HepG2 (cell line): ENCODE measurements around the gene ENAH. TPM values are rescaled to one million over a fixed set of nuclear protein-coding genes. Genes with fewer than 3 reads are reported as not detected.

Source experiments
- ATAC-seq: fragments of 200-7000 bp; cut with Tn5 transposase; 3 replicates; pipeline ENCODE4 v1.9.1; 2020; ENCODE audit warnings: mild to moderate bottlenecking, moderate library complexity
- BruUV-seq: library from RNA; stranded (reverse); fragments of 400-500 nt; replicated peaks from 2 replicates; lab custom pipeline; 2021; lab: Mats Ljungman, UMichigan
- CTCF ChIA-PET: fragments of 300-600 bp; formaldehyde crosslinking; extraction: SDS; loops from one replicate; lab custom pipeline; 2021; ENCODE audit warnings: low total read pairs, inconsistent platforms, low intra/inter-chr PET ratio; lab: Yijun Ruan, JAX
- POLR2A ChIA-PET: fragments of 350-600 bp; sonication (Branson Sonifier 250); formaldehyde crosslinking; loops from one replicate; lab custom pipeline; 2020; ENCODE audit warnings: antibody characterized with exemption, inconsistent platforms; lab: Yijun Ruan, JAX
- DNase-seq: peaks from one replicate; pipeline ENCODE4 v3.0.0-alpha.2; 2015; ENCODE audit warnings: low spot score
- FAIRE-seq: peaks from 3 replicates; lab custom pipeline; 2011; peaks lifted over from hg19 to GRCh38; lab: Jason Lieb, UNC
- H2AFZ ChIP-seq: one replicate; pipeline ENCODE4 v1.6.1; 2011; ENCODE audit warnings: low read length, inconsistent platforms
- H3K27ac ChIP-seq: fragments of 300-600 bp; 3 replicates; pipeline ENCODE4 v1.8.0; 2011; ENCODE audit warnings: mixed run types, mild to moderate bottlenecking, mixed read lengths, low read length, inconsistent platforms; ENCODE audit not compliant: insufficient read depth; ENCODE audit errors: extremely low read length
- H3K27me3 ChIP-seq, 2 experiments: fragments of 200-600 bp in 1 of 2; 2 replicates in 1 of 2; 3 replicates in 1 of 2; pipeline versions ENCODE4 v1.6.0 to v1.8.0; 2011; ENCODE audit warnings: low read length in 2 of 2, mild to moderate bottlenecking in 2 of 2, moderate library complexity in 2 of 2, inconsistent platforms in 1 of 2; ENCODE audit not compliant: insufficient read depth in 2 of 2, control insufficient read depth in 1 of 2
- H3K36me3 ChIP-seq, 2 experiments: fragments of 200-600 bp in 1 of 2; replicated peaks in 1 of 2; 2 replicates in 1 of 2; 3 replicates in 1 of 2; pipeline versions ENCODE4 v1.5.1 to v1.8.0; 2011; ENCODE audit warnings: low read length in 2 of 2, inconsistent platforms in 1 of 2; ENCODE audit not compliant: insufficient read depth in 2 of 2, control insufficient read depth in 1 of 2
- H3K4me1 ChIP-seq: 2 replicates; pipeline ENCODE4 v1.5.1; 2012; ENCODE audit warnings: low read length, inconsistent platforms; ENCODE audit not compliant: insufficient read depth
- H3K4me2 ChIP-seq: 2 replicates; pipeline ENCODE4 v1.6.0; 2011; ENCODE audit warnings: low read depth, low read length, inconsistent platforms
- H3K4me3 ChIP-seq, 3 experiments: fragments of 200-600 bp in 1 of 3; sonication (generic), shearing (Covaris generic) in 1 of 3; replicated peaks in 1 of 3; 2 replicates each; pipeline ENCODE4 v1.5.1; 2011 to 2016; ENCODE audit warnings: low read length in 3 of 3, inconsistent platforms in 2 of 3, low read depth in 2 of 3, mild to moderate bottlenecking in 2 of 3, control low read depth in 1 of 3, mixed read lengths in 1 of 3; ENCODE audit not compliant: insufficient read depth in 1 of 3
- H3K79me2 ChIP-seq: one replicate; pipeline ENCODE4 v1.6.1; 2011; ENCODE audit warnings: low read length, inconsistent platforms; ENCODE audit not compliant: insufficient read depth
- H3K9ac ChIP-seq: 2 replicates; pipeline ENCODE4 v1.6.0; 2011; ENCODE audit warnings: mild to moderate bottlenecking, low read depth, low read length, inconsistent platforms; ENCODE audit not compliant: insufficient read depth
- H3K9me3 ChIP-seq: 2 replicates; pipeline ENCODE4 v1.5.1; 2012; ENCODE audit warnings: mild to moderate bottlenecking, low read length
- H4K20me1 ChIP-seq: 2 replicates; pipeline ENCODE4 v1.6.0; 2011; ENCODE audit warnings: inconsistent platforms, mild to moderate bottlenecking, low read length, moderate library complexity; ENCODE audit not compliant: insufficient read depth
- ATF7 ChIP-seq, 2 experiments: fragments of 450-650 bp in 1 of 2; sonication (generic) in 1 of 2; formaldehyde crosslinking in 1 of 2; IDR thresholded peaks; 2 replicates each; pipeline versions ENCODE4 v1.4.0 to v1.6.1; 2016 to 2020; ENCODE audit warnings: antibody characterized with exemption in 1 of 2, mild to moderate bottlenecking in 1 of 2, missing genetic modification reagents in 1 of 2
- CBX1 ChIP-seq: IDR thresholded peaks from one replicate; pipeline ENCODE4 v1.6.1; 2016; ENCODE audit warnings: antibody characterized with exemption, low read depth
- CREB1 ChIP-seq, 2 experiments: fragments of 450-650 bp in 1 of 2; IDR thresholded peaks; 2 replicates each; pipeline ENCODE4 v1.6.1; 2016 to 2017; ENCODE audit warnings: control low read depth in 1 of 2, mild to moderate bottlenecking in 1 of 2, missing compliant biosample characterization in 1 of 2, missing genetic modification characterization in 1 of 2
- GATAD1 ChIP-seq: IDR thresholded peaks from 2 replicates; pipeline ENCODE4 v1.6.1; 2016; ENCODE audit warnings: missing genetic modification reagents, missing compliant biosample characterization
- GATAD2A ChIP-seq: IDR thresholded peaks from 2 replicates; pipeline ENCODE4 v1.6.1; 2016
- HMG20B ChIP-seq: conservative IDR thresholded peaks from 2 replicates; pipeline ENCODE4 v1.6.1; 2016; ENCODE audit warnings: missing genetic modification reagents, missing compliant biosample characterization
- YEATS2 ChIP-seq: sonication (generic); formaldehyde crosslinking; IDR thresholded peaks from 2 replicates; pipeline ENCODE4 v1.4.0; 2020; ENCODE audit warnings: missing genetic modification reagents, borderline replicate concordance
- ZEB1 ChIP-seq: IDR thresholded peaks from 2 replicates; pipeline ENCODE4 v1.6.1; 2012; ENCODE audit warnings: mild to moderate bottlenecking, low read depth, inconsistent platforms; ENCODE audit not compliant: insufficient replicate concordance
- WGBS: methylation state at CpG from one replicate; pipeline ENCODE4 v1.1.6; 2017; ENCODE audit warnings: low lambda C conversion rate; 5-methylcytosine and 5-hydroxymethylcytosine counted together
- in situ Hi-C: cut with HindIII; loops from 2 replicates; pipeline ENCODE4 v1.10.0; 2017; ENCODE audit warnings: low pct_unique_long_range_greater_than_20kb; ENCODE audit not compliant: extremely low pct_ligation_motif_present
- intact Hi-C: fragments of 100-400 bp; cut with micrococcal nuclease; formaldehyde crosslinking; loops from one replicate; pipeline ENCODE4 v1.10.0; 2022; ENCODE audit not compliant: unreplicated experiment
- polyA plus RNA-seq, 8 experiments: library from polyadenylated mRNA; depleted of rRNA in 3 of 8; stranded (reverse) in 7 of 8; unstranded in 1 of 8; fragments of >200 nt; fragmentation: Illumina TruSeq in 4 of 8; extraction: Trizol in 4 of 8; gene quantifications; 2 replicates each; pipeline versions ENCODE4 v1.2.1 to v1.2.3, GENCODE V29; 2011 to 2016; ENCODE audit warnings: low read depth in 4 of 8, missing spikeins in 1 of 8, mixed read lengths in 1 of 8; ENCODE audit not compliant: insufficient read depth in 1 of 8
- total RNA-seq, 5 experiments: library from RNA; depleted of rRNA; stranded (reverse); fragments of >200 nt; fragmentation: Illumina TruSeq; extraction: Trizol; gene quantifications; 2 replicates each; pipeline ENCODE4 v1.2.3, GENCODE V29; 2016; ENCODE audit warnings: low read depth in 1 of 5
- TF ChIP-seq, protein P1 (sequence below): sonication (generic); formaldehyde crosslinking; IDR thresholded peaks from 2 replicates; pipeline ENCODE4 v1.4.0; 2020; ENCODE audit warnings: mild to moderate bottlenecking, missing genetic modification reagents
- TF ChIP-seq, protein P2 (sequence below): sonication (generic); formaldehyde crosslinking; IDR thresholded peaks from 2 replicates; pipeline ENCODE4 v1.4.0; 2020; ENCODE audit warnings: mild to moderate bottlenecking, missing genetic modification reagents
- TF ChIP-seq, protein P3 (sequence below): sonication (generic); formaldehyde crosslinking; IDR thresholded peaks from 2 replicates; pipeline ENCODE4 v1.8.1; 2023; ENCODE audit warnings: mild to moderate bottlenecking, missing genetic modification reagents, borderline replicate concordance
- TF ChIP-seq, protein P4 (sequence below): IDR thresholded peaks from 2 replicates; pipeline ENCODE4 v1.6.1; 2012; ENCODE audit warnings: inconsistent platforms
- TF ChIP-seq, protein P5 (sequence below): sonication (generic); formaldehyde crosslinking; IDR thresholded peaks from 2 replicates; pipeline ENCODE4 v1.4.0; 2020; ENCODE audit warnings: low read depth, mild to moderate bottlenecking, missing genetic modification reagents

Gene ENAH
- total and polyA plus RNA-seq, 2 of the 13 experiments (the other 11 are each of a cell fraction or from before 2014, with no cell fraction given), result 22.1 to 58.3 TPM

DNA sequence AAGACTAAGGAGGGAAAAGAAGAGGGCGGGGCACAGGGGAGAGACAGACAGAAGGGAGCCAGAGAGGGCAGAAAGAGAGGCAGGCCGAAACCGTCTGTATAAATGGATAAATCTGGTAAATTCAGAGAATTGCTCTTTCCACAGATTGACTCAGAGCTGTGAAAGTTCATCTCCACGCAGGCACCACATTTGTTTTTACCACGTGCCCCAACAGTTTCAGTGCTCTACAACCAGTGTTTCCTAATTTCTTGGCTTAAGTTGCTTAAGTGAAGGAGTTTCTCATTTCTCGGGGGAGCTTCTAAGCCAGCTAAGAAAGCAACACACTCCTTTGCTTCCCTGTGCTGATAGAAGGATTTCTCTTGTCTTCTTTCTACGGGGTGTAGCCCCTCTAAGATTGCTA, 87.1 kb downstream of the ENAH start (continued):
- TF ChIP-seq, protein P1, sequence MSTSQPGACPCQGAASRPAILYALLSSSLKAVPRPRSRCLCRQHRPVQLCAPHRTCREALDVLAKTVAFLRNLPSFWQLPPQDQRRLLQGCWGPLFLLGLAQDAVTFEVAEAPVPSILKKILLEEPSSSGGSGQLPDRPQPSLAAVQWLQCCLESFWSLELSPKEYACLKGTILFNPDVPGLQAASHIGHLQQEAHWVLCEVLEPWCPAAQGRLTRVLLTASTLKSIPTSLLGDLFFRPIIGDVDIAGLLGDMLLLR (CRISPR knock-in tag), result no peak
- no peak for TF ChIP-seq YEATS2
- TF ChIP-seq, protein P2, sequence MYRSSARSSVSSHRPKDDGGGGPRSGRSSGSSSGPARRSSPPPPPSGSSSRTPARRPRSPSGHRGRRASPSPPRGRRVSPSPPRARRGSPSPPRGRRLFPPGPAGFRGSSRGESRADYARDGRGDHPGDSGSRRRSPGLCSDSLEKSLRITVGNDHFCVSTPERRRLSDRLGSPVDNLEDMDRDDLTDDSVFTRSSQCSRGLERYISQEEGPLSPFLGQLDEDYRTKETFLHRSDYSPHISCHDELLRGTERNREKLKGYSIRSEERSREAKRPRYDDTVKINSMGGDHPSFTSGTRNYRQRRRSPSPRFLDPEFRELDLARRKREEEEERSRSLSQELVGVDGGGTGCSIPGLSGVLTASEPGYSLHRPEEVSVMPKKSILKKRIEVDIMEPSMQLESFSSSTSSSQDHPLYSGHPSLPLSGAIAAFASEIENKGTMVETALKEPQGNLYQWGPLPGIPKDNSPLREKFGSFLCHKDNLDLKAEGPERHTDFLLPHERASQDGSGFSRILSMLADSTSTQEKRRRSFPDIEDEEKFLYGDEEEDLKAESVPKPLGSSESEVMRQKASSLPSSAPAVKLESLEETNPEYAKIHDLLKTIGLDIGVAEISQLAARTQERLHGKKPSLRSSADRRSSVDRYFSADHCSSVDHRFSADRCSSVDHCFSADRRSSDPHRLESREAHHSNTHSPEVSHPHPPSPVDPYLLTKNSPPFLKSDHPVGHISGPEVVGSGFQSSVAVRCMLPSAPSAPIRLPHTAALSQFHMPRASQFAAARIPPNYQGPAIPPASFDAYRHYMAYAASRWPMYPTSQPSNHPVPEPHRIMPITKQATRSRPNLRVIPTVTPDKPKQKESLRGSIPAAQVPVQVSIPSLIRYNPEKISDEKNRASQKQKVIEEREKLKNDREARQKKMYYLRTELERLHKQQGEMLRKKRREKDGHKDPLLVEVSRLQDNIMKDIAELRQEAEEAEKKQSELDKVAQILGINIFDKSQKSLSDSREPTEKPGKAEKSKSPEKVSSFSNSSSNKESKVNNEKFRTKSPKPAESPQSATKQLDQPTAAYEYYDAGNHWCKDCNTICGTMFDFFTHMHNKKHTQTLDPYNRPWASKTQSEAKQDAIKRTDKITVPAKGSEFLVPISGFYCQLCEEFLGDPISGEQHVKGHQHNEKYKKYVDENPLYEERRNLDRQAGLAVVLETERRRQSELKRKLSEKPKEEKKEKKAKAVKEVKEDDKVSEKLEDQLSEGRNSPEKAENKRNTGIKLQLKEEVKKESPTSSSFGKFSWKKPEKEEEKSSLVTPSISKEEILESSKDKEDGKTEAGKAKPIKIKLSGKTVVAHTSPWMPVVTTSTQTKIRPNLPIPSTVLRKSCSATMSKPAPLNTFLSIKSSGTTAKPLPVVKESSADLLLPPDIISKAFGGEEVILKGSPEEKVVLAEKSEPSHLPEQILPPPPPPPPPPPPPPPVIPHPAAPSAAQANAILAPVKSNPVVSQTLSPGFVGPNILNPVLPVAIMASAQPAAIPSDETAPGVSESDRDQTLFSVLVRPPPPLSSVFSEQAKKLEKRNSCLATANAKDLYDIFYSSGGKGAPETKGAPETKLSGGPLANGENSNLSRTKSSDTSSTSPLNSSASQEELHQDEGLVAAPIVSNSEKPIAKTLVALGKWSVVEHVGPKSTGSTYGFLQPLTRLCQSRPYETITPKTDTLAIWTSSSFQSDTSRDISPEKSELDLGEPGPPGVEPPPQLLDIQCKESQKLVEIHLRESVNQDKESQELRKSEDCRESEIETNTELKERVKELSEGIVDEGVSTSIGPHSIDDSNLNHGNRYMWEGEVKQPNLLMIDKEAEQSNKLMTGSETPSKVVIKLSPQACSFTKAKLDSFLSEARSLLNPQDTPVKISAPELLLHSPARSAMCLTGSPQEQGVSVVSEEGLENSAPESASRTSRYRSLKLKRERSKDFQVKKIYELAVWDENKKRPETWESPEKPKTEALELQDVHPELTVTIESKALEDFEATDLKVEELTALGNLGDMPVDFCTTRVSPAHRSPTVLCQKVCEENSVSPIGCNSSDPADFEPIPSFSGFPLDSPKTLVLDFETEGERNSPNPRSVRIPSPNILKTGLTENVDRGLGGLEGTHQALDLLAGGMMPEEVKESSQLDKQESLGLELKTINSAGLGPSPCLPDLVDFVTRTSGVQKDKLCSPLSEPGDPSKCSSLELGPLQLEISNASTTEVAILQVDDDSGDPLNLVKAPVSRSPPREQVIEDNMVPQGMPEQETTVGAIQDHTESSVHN (CRISPR knock-in tag), result no peak
- TF ChIP-seq, all 625 proteins: peak for 0

DNA sequence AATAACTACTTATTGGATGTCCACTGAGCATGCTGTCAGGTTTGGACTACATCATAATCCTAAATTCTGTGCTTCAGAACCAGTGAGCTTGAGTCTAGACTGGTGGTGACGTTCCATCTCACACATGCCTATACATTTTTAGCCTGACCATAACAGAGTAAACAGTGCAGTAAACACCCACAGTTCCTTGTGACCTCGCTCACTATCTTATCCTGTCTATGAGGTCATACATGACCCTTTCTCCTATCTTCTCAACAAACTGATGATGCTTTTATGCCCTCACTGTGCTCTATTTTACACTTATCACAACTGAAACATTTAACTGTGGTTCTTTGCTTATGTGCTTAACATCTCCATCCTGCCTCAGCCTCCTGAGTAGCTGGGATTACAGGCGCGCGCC, 91.2 kb downstream of the ENAH start:
- ChIA-PET POLR2A (no interaction called here), CTCF (no interaction called here)
- Histone ChIP-seq H3K27me3 (no peaks in the 10 kb centered on the region), H3K9ac (no peak overlapping the region), H3K4me1 (no peaks in the 10 kb centered on the region), H3K4me3 (no peak overlapping the region), H2AFZ (no peak overlapping the region), H3K36me3 (peaks cover 6 to 17% of the 10 kb centered on the region in 2 experiments; a peak in 4 of 5 replicates), H3K79me2 (no peaks in the 10 kb centered on the region), H4K20me1 (no peaks in the 10 kb centered on the region), H3K27ac (no peak overlapping the region), H3K4me2 (no peak overlapping the region), H3K9me3 (peaks cover 3% of the 10 kb centered on the region; the same call in 1 of the 2 replicates)
- 100% methylated on average over 5 of the region's 5 CpGs for WGBS
- in situ Hi-C loops, result no loop called here
- BruUV-seq, result no TSS peak
- intact Hi-C loops, result no loop called here
- no peak for ATAC-seq
- no peak for DNase-seq
- no peak for FAIRE-seq
- TF ChIP-seq CREB1 (IDR thresholded peaks at IDR 0.05) (peak; percentile 4; the same call in 1 of the 2 replicates), CREB1 (CRISPR knock-in tag; IDR thresholded peaks at IDR 0.05) (no peak), GATAD1 (CRISPR knock-in tag) (no peak), GATAD2A (CRISPR knock-in tag) (no peak), CBX1 (no peak), ZEB1 (no peak), HMG20B (CRISPR knock-in tag) (no peak), ATF7 (IDR thresholded peaks at IDR 0.05) (0 out of 2 replicates have a peak, but pooled peaks have one; percentile 22), ATF7 (CRISPR knock-in tag; IDR thresholded peaks at IDR 0.05) (no peak)
- TF ChIP-seq, protein P3, sequence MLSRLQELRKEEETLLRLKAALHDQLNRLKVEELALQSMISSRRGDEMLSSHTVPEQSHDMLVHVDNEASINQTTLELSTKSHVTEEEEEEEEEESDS (CRISPR knock-in tag), result no peak
- TF ChIP-seq, protein P4, sequence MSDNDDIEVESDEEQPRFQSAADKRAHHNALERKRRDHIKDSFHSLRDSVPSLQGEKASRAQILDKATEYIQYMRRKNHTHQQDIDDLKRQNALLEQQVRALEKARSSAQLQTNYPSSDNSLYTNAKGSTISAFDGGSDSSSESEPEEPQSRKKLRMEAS, result no peak
- TF ChIP-seq, protein P5, sequence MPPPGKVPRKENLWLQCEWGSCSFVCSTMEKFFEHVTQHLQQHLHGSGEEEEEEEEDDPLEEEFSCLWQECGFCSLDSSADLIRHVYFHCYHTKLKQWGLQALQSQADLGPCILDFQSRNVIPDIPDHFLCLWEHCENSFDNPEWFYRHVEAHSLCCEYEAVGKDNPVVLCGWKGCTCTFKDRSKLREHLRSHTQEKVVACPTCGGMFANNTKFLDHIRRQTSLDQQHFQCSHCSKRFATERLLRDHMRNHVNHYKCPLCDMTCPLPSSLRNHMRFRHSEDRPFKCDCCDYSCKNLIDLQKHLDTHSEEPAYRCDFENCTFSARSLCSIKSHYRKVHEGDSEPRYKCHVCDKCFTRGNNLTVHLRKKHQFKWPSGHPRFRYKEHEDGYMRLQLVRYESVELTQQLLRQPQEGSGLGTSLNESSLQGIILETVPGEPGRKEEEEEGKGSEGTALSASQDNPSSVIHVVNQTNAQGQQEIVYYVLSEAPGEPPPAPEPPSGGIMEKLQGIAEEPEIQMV (CRISPR knock-in tag), result no peak
